PC-3 (cell line): ENCODE measurements around the gene TDRD12. TPM values are rescaled to one million over a fixed set of nuclear protein-coding genes. Genes with fewer than 3 reads are reported as not detected.

ENCODE experiments used
- ATAC-seq: fragments of 200-7000 bp; cut with Tn5 transposase; 2 replicates; pipeline ENCODE4 v1.9.1; 2020; ENCODE audit warnings: mild to moderate bottlenecking, moderate library complexity
- BruUV-seq: library from RNA; stranded (reverse); fragments of 400-500 nt; replicated peaks from 2 replicates; lab custom pipeline; 2021; lab: Mats Ljungman, UMichigan
- CTCF ChIA-PET: fragments of 300-600 bp; sonication (Branson Sonifier 250); formaldehyde crosslinking; loops from one replicate; lab custom pipeline; 2022; ENCODE audit warnings: antibody characterized with exemption; lab: Charles Lee
- POLR2A ChIA-PET: fragments of 300-600 bp; sonication (Branson Sonifier 250); formaldehyde crosslinking; loops from one replicate; lab custom pipeline; 2022; ENCODE audit warnings: antibody characterized with exemption; ENCODE audit not compliant: unreplicated experiment; lab: Charles Lee
- DNase-seq: peaks from one replicate; pipeline ENCODE4 v3.0.0-alpha.2; 2015
- H2AFZ ChIP-seq: fragments of 300-600 bp; sonication (generic); 2 replicates; pipeline ENCODE4 v1.6.0; 2016; ENCODE audit warnings: antibody characterized with exemption, low read length
- H3F3A ChIP-seq: fragments of 300-600 bp; sonication (generic); one replicate; pipeline ENCODE4 v1.6.0; 2017; ENCODE audit warnings: antibody characterized with exemption, low read length, control low read depth, mild to moderate bottlenecking; ENCODE audit not compliant: unreplicated experiment
- H3K27ac ChIP-seq: fragments of 300-600 bp; sonication (generic); 2 replicates; pipeline ENCODE4 v1.5.1; 2016; ENCODE audit warnings: mild to moderate bottlenecking, low read length
- H3K27me3 ChIP-seq: fragments of 300-600 bp; sonication (generic); 2 replicates; pipeline ENCODE4 v1.6.1; 2016; ENCODE audit warnings: low read length, mixed read lengths
- H3K36me3 ChIP-seq: fragments of 300-600 bp; sonication (generic); 2 replicates; pipeline ENCODE4 v1.6.1; 2016; ENCODE audit warnings: low read depth, mixed run types, low read length, mixed read lengths
- H3K4me1 ChIP-seq: fragments of 300-600 bp; sonication (generic); 2 replicates; pipeline ENCODE4 v1.5.1; 2016; ENCODE audit warnings: low read length; ENCODE audit not compliant: insufficient read depth
- H3K4me2 ChIP-seq: fragments of 300-600 bp; sonication (generic); 2 replicates; pipeline ENCODE4 v1.6.0; 2016; ENCODE audit warnings: low read length
- H3K4me3 ChIP-seq: fragments of 300-600 bp; sonication (generic); 2 replicates; pipeline ENCODE4 v1.5.1; 2016; ENCODE audit warnings: mild to moderate bottlenecking, low read length, mixed read lengths
- H3K79me2 ChIP-seq: fragments of 300-600 bp; sonication (generic); 2 replicates; pipeline ENCODE4 v1.6.1; 2017; ENCODE audit warnings: low read length, mixed read lengths
- H3K9ac ChIP-seq: fragments of 300-600 bp; sonication (generic); 2 replicates; pipeline ENCODE4 v1.6.0; 2016; ENCODE audit warnings: mild to moderate bottlenecking, low read length
- H3K9me2 ChIP-seq: fragments of 300-600 bp; sonication (generic); replicated peaks from 2 replicates; pipeline ENCODE4 v1.6.1; 2016; ENCODE audit warnings: mixed run types, low read length, mixed read lengths
- H3K9me3 ChIP-seq: fragments of 300-600 bp; sonication (generic); 2 replicates; pipeline ENCODE4 v1.6.1; 2016; ENCODE audit warnings: low read length, mixed read lengths
- H4K20me1 ChIP-seq: fragments of 300-600 bp; sonication (generic); 2 replicates; pipeline ENCODE4 v1.6.1; 2016; ENCODE audit warnings: low read length, mixed read lengths
- CTCF ChIP-seq: fragments of 300-600 bp; sonication (generic); conservative IDR thresholded peaks from 2 replicates; pipeline ENCODE4 v1.5.1; 2017; ENCODE audit warnings: antibody characterized with exemption, low read depth, mild to moderate bottlenecking, low read length
- EZH2 ChIP-seq: fragments of 300-600 bp; sonication (generic); IDR thresholded peaks from one replicate; pipeline ENCODE4 v1.6.1; 2017; ENCODE audit warnings: antibody characterized with exemption, mild to moderate bottlenecking, low read length; ENCODE audit not compliant: unreplicated experiment
- EZH2phosphoT487 ChIP-seq: fragments of 300-600 bp; sonication (generic); IDR thresholded peaks from 2 replicates; pipeline ENCODE4 v1.6.1; 2018; ENCODE audit warnings: mild to moderate bottlenecking, antibody characterized with exemption, low read length, borderline replicate concordance
- intact Hi-C: fragments of 100-400 bp; cut with micrococcal nuclease; formaldehyde crosslinking; loops from 2 replicates; pipeline ENCODE4 v1.9.0; 2023
- total RNA-seq: library from RNA; depleted of rRNA; stranded (reverse); fragments of >200 nt; gene quantifications from 2 replicates; pipeline ENCODE4 v1.2.3, GENCODE V29; 2014

TDRD12 gene
- total RNA-seq, 1 experiment from 2014 or later = not detected

GRCh38 chr19:32862741-32863140 is 143.2 kb downstream of the TDRD12 start:
- POLR2A ChIA-PET = no interaction called here
- no peak overlapping the region for H3K4me3 ChIP-seq

GRCh38 chr19:32863301-32863700 is 143.7 kb downstream of the TDRD12 start:
- ATAC-seq (no peak), DNase-seq (no peak)
- ChIA-PET CTCF (no interaction called here), POLR2A (no interaction called here)
- Histone ChIP-seq H3F3A (no peaks in the 10 kb centered on the region), H4K20me1 (no peaks in the 10 kb centered on the region), H3K27ac (no peak overlapping the region), H3K4me3 (no peak overlapping the region), H3K4me1 (no peaks in the 10 kb centered on the region), H3K9me2 (no peaks in the 10 kb centered on the region), H3K79me2 (no peaks in the 10 kb centered on the region), H3K4me2 (no peak overlapping the region), H3K9ac (no peak overlapping the region), H3K9me3 (no peaks in the 10 kb centered on the region), H3K36me3 (no peaks in the 10 kb centered on the region), H2AFZ (no peak overlapping the region), H3K27me3 (no peaks in the 10 kb centered on the region)
- intact Hi-C loops = no loop called here
- TF ChIP-seq EZH2 (no peak), EZH2phosphoT487 (no peak), CTCF (no peak)
- no TSS peak for BruUV-seq

More at GRCh38 chr19:32862741-32863140, 143.2 kb downstream of the TDRD12 start:
- Histone ChIP-seq H3K27ac (no peak overlapping the region), H3K36me3 (no peaks in the 10 kb centered on the region), H3K9me3 (no peaks in the 10 kb centered on the region), H3K9me2 (no peaks in the 10 kb centered on the region), H3K9ac (no peak overlapping the region), H3F3A (no peaks in the 10 kb centered on the region), H3K4me2 (no peak overlapping the region), H3K27me3 (no peaks in the 10 kb centered on the region), H3K79me2 (no peaks in the 10 kb centered on the region), H4K20me1 (no peaks in the 10 kb centered on the region), H3K4me1 (no peaks in the 10 kb centered on the region), H2AFZ (no peak overlapping the region)
- CTCF ChIA-PET = no interaction called here
- intact Hi-C loops = no loop called here
- DNase-seq = no peak
- ATAC-seq = no peak
- BruUV-seq = no TSS peak
- TF ChIP-seq EZH2 (no peak), CTCF (no peak), EZH2phosphoT487 (no peak)

GRCh38 chr19:32863841-32864240 is 144.3 kb downstream of the TDRD12 start:
- Histone ChIP-seq H3F3A (no peaks in the 10 kb centered on the region), H4K20me1 (no peaks in the 10 kb centered on the region), H3K36me3 (no peaks in the 10 kb centered on the region), H2AFZ (no peak overlapping the region), H3K4me3 (no peak overlapping the region), H3K9me2 (no peaks in the 10 kb centered on the region), H3K27me3 (no peaks in the 10 kb centered on the region), H3K27ac (no peak overlapping the region), H3K4me1 (no peaks in the 10 kb centered on the region), H3K4me2 (no peak overlapping the region), H3K9ac (no peak overlapping the region), H3K79me2 (no peaks in the 10 kb centered on the region), H3K9me3 (no peaks in the 10 kb centered on the region)
- ATAC-seq = no peak
- no peak for TF ChIP-seq EZH2phosphoT487
- no peak for TF ChIP-seq EZH2
- no peak for TF ChIP-seq CTCF
- POLR2A ChIA-PET = no interaction called here
- CTCF ChIA-PET = no interaction called here
- BruUV-seq = no TSS peak
- DNase-seq = no peak
- intact Hi-C loops = no loop called here
